Activated CD8-positive, alpha-beta T cell treated with anti-CD3 and anti-CD28 coated beads for 36 hours (primary cell): ENCODE results near the gene THADA. TPM values are rescaled to one million over a fixed set of nuclear protein-coding genes. Genes with fewer than 3 reads are reported as not detected.

Experiments used
- ATAC-seq: fragments of 200-7000 bp; cut with Tn5 transposase; one replicate; pipeline ENCODE4 v1.10.0; 2021; ENCODE audit warnings: mild to moderate bottlenecking, moderate library complexity
- CTCF ChIA-PET: fragments of 350-600 bp; sonication (Branson Sonifier 250); formaldehyde crosslinking; loops from one replicate; lab custom pipeline; 2021; ENCODE audit warnings: antibody characterized with exemption; lab: Charles Lee
- POLR2A ChIA-PET: fragments of 350-600 bp; sonication (Branson Sonifier 250); formaldehyde crosslinking; loops from one replicate; lab custom pipeline; 2021; ENCODE audit warnings: antibody characterized with exemption; lab: Charles Lee
- DNase-seq: peaks from one replicate; pipeline ENCODE4 v3.0.0-alpha.2; 2020
- H3K27ac Mint-ChIP-seq: one replicate; pipeline ENCODE4 v1.8.0; 2021; ENCODE audit warnings: mild to moderate bottlenecking, mixed read lengths
- H3K27me3 Mint-ChIP-seq: one replicate; pipeline ENCODE4 v1.8.0; 2021; ENCODE audit warnings: mixed read lengths
- H3K36me3 Mint-ChIP-seq: one replicate; pipeline ENCODE4 v1.8.0; 2021; ENCODE audit warnings: low read depth, mixed read lengths
- H3K4me1 Mint-ChIP-seq: one replicate; pipeline ENCODE4 v1.8.0; 2021; ENCODE audit warnings: low read depth, mixed read lengths
- H3K4me3 Mint-ChIP-seq: one replicate; pipeline ENCODE4 v1.8.0; 2021; ENCODE audit warnings: mild to moderate bottlenecking, moderate library complexity, mixed read lengths
- H3K9me3 Mint-ChIP-seq: one replicate; pipeline ENCODE4 v1.8.0; 2021; ENCODE audit warnings: mixed read lengths
- intact Hi-C: fragments of 100-400 bp; cut with micrococcal nuclease; formaldehyde crosslinking; loops from one replicate; pipeline ENCODE4 v1.10.0; 2022
- total RNA-seq, 2 experiments: library from RNA; stranded (reverse); gene quantifications; one replicate each; pipeline ENCODE4 v1.2.3, GENCODE V29; 2021
- TF ChIP-seq, protein P1 (sequence below): fragments of 200-600 bp; IDR thresholded peaks from one replicate; pipeline ENCODE4 v1.8.0; 2022; ENCODE audit warnings: antibody characterized with exemption, mild to moderate bottlenecking

Gene THADA
- total RNA-seq, 2 experiments from 2014 or later: 31.3 to 31.6 TPM

DNA sequence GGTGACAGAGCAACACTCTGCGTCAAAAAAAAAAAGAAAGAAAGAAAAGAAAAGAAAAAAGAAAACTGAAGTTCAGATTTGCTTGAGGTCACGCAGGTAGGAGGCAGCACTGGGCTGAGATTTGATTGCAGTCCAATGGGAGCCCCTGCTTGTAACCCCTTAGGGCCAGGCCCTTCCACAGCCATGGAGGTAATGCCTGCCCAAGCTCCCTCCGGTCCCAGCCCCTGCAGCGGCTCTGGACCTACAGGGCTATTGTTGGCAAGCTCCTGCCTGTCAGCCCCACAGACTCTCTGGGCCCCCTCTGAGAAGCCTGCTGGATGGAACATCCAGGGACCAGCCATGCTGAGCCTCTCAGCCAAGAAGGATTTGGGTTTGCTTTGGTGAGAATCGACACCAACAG is 381.6 kb downstream of the THADA start:
- CTCF ChIA-PET: interaction anchor here (1.6 to 19.3 kb wide), 4 partner anchors 11 to 81 kb away, joined by 4 to 647 read pairs (median 6); no protein-coding TSS in a partner anchor
- POLR2A ChIA-PET: interaction anchor here (1.8 kb wide), 1 partner anchor 10 kb away, joined by 7 read pairs; no protein-coding TSS in a partner anchor
- Mint-ChIP-seq H3K4me1 (peaks cover 38% of the 10 kb centered on the region), H3K36me3 (no peaks in the 10 kb centered on the region), H3K27ac (no peak overlapping the region), H3K27me3 (no peaks in the 10 kb centered on the region), H3K9me3 (no peaks in the 10 kb centered on the region), H3K4me3 (no peak overlapping the region)
- intact Hi-C loops: no loop called here
- no peak for DNase-seq
- no peak for ATAC-seq
- TF ChIP-seq, protein P1, sequence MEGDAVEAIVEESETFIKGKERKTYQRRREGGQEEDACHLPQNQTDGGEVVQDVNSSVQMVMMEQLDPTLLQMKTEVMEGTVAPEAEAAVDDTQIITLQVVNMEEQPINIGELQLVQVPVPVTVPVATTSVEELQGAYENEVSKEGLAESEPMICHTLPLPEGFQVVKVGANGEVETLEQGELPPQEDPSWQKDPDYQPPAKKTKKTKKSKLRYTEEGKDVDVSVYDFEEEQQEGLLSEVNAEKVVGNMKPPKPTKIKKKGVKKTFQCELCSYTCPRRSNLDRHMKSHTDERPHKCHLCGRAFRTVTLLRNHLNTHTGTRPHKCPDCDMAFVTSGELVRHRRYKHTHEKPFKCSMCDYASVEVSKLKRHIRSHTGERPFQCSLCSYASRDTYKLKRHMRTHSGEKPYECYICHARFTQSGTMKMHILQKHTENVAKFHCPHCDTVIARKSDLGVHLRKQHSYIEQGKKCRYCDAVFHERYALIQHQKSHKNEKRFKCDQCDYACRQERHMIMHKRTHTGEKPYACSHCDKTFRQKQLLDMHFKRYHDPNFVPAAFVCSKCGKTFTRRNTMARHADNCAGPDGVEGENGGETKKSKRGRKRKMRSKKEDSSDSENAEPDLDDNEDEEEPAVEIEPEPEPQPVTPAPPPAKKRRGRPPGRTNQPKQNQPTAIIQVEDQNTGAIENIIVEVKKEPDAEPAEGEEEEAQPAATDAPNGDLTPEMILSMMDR: no peak

DNA sequence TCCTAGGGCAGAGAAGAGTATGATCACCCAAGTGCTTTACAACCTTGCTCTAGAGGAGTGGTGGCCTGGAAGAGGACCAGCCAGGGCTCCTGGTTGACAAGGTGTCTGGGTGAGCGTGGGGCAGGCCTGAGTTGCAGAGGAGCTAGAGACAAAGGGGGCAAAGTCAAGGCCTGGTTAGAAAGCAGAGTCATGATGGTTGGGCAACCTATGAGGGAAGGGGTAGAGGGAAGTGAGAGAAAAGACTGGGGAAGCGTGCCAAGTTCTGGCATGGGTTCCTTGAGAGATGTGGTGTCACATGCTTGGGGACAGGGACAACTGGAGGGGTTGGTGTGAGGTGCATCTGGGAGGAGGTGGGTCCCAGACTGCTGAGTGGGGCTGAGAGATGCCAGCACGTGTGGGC is 382.9 kb downstream of the THADA start:
- ChIA-PET POLR2A (interaction anchor here (0.8 to 1.9 kb wide), 4 partner anchors 11 to 78 kb away, joined by 3 to 7 read pairs (median 4); no protein-coding TSS in a partner anchor), CTCF (interaction anchor here (0.7 to 1.8 kb wide), 7 partner anchors 10 to 272 kb away, joined by 3 to 7 read pairs (median 3); no protein-coding TSS in a partner anchor)
- H3K4me3 Mint-ChIP-seq: no peak overlapping the region
- no peaks in the 10 kb centered on the region for H3K9me3 Mint-ChIP-seq
- no peaks in the 10 kb centered on the region for H3K36me3 Mint-ChIP-seq
- no peaks in the 10 kb centered on the region for H3K27me3 Mint-ChIP-seq
- no peak for DNase-seq
- peaks cover 28% of the 10 kb centered on the region for H3K4me1 Mint-ChIP-seq
- intact Hi-C loops: no loop called here
- TF ChIP-seq, protein P1: no peak
- H3K27ac Mint-ChIP-seq: no peak overlapping the region
- ATAC-seq: no peak

DNA sequence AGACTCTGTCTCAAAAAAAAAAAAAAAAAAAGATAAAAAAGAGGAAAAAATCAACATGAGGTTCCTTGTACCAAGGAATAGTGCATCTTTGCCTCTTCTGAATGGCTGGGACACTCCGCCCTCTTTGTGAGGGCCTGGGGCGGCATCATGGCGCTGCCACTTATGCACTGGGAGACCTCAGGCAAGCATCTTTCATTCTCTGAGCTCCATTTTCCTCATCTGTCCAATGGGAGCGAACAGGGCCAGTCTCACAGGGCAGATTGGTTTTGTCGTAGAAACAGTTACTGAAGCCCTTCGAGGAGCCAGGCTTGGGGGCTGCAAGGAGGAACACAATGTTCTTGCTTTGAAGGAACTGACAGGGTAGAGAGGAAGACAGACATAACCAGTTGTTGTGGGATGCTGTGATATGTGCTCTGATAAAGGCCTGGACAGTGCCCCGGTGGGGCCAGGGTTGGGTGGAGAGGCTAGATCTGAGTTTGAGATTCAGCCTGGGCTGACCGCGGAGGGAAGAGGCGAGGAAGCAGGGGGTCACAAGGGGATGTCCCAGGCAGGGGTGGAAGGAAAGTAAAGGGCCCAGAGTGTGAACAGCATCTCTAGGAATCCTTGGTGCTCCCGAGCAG is 383.5 kb downstream of the THADA start:
- Mint-ChIP-seq H3K36me3 (no peaks in the 10 kb centered on the region), H3K4me3 (no peak overlapping the region), H3K4me1 (peaks cover 25% of the 10 kb centered on the region), H3K9me3 (no peaks in the 10 kb centered on the region), H3K27ac (peak overlapping the region; percentile 14), H3K27me3 (no peaks in the 10 kb centered on the region)
- DNase-seq: no peak
- ChIA-PET POLR2A (interaction anchor here (0.8 to 1.9 kb wide), 3 partner anchors 38 to 78 kb away, joined by 3 to 5 read pairs (median 3); no protein-coding TSS in a partner anchor), CTCF (interaction anchor here (1.1 to 1.5 kb wide), 2 partner anchors 11 to 17 kb away, joined by 3 to 4 read pairs; no protein-coding TSS in a partner anchor)
- ATAC-seq: no peak
- intact Hi-C loops: no loop called here
- TF ChIP-seq, protein P1: no peak

DNA sequence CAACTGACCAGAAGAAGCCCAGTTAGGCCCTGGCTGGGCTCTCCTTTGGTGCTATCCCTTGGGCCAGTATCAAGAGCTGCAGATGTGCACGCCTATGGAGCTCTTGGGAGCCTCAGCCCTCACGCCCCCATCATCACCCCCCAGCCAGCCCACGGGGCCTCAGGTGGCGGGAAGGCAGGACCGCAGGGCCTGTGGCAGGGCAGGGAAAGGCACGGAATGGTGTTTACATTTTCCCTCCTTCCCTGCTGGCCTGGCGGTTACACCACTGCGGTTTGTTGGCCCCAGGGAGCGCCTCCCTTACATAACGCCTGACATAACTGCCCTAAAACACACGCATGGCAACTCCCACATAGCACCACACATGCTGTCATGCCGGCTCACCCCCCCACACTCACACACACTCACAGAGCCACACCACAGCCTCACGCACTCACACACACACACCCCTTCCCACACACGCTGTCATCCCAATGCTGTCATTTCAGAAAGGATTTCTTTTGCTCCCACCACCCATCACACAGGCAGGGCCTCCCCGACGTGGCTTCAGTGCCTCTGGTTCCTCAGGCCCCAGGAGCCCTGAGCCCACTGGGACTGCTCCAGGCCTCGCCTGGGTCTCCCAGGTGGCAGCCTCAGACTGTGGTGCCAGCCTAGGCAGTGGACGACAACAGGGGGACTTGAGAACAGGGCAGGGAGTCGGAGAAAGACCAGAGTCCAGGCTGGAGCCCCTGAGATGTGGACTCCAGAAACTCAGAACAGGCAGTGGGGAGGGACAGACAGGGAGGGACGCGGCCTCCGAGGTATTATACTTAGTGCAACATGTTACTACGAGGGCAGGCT is 385.2 kb downstream of the THADA start:
- H3K27me3 Mint-ChIP-seq: no peaks in the 10 kb centered on the region
- peak overlapping the region; percentile 12 for H3K27ac Mint-ChIP-seq
- no peak overlapping the region for H3K4me3 Mint-ChIP-seq
- intact Hi-C loops: no loop called here
- no peaks in the 10 kb centered on the region for H3K9me3 Mint-ChIP-seq
- ChIA-PET POLR2A (interaction anchor here (1.1 to 2.1 kb wide), 2 partner anchors 10 to 14 kb away, joined by 3 to 7 read pairs; no protein-coding TSS in a partner anchor), CTCF (interaction anchor here (1.0 to 2.1 kb wide), 3 partner anchors 18 to 84 kb away, joined by 3 to 6 read pairs (median 3); no protein-coding TSS in a partner anchor)
- peaks cover 25% of the 10 kb centered on the region for H3K4me1 Mint-ChIP-seq
- TF ChIP-seq, protein P1: no peak
- peak; percentile 76 for DNase-seq
- no peaks in the 10 kb centered on the region for H3K36me3 Mint-ChIP-seq
- ATAC-seq: peak; percentile 75
